DMS114 treated with DMSO at 0.1 percent for 48 hours (cell line): ENCODE results near the gene ZAR1L.
A peak's percentile ranks its signal among the peaks of the same experiment; 100 is the strongest.
"Not testable (repeated sequence)": the region's sequence is repeated elsewhere in the genome, so short reads cannot be mapped to it uniquely, and the experiment has no call there.

Experiments
- DNase-seq: peaks from one replicate; lab custom pipeline; 2025; ENCODE audit not compliant: unreplicated experiment; lab: John Stamatoyannopoulos, UW

The ZAR1L gene, protein sequence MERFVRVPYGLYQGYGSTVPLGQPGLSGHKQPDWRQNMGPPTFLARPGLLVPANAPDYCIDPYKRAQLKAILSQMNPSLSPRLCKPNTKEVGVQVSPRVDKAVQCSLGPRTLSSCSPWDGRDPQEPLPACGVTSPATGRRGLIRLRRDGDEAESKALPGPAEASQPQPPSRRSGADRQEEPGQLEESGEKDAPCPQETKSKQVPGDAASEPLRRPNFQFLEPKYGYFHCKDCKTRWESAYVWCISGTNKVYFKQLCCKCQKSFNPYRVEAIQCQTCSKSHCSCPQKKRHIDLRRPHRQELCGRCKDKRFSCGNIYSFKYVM

DNA sequence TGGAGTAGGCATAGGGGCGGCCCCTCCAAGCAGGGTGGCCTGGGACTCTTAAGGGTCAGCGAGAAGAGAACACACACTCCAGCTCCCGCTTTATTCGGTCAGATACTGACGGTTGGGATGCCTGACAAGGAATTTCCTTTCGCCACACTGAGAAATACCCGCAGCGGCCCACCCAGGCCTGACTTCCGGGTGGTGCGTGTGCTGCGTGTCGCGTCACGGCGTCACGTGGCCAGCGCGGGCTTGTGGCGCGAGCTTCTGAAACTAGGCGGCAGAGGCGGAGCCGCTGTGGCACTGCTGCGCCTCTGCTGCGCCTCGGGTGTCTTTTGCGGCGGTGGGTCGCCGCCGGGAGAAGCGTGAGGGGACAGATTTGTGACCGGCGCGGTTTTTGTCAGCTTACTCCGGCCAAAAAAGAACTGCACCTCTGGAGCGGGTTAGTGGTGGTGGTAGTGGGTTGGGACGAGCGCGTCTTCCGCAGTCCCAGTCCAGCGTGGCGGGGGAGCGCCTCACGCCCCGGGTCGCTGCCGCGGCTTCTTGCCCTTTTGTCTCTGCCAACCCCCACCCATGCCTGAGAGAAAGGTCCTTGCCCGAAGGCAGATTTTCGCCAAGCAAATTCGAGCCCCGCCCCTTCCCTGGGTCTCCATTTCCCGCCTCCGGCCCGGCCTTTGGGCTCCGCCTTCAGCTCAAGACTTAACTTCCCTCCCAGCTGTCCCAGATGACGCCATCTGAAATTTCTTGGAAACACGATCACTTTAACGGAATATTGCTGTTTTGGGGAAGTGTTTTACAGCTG, at the start of gene ZAR1L, which contains the start of gene BRCA2:
TSS of gene ZAR1L (minus strand) at position 126 of the 790 bp plus-strand sequence. CDS start 3,438 bp downstream, outside the sequence.
TSS of gene BRCA2 (plus strand) at position 271 of the 790 bp plus-strand sequence. CDS start 953 bp downstream, outside the sequence.
- DNase-seq = peak; percentile 61

- DNase-seq = no peak
These were observed 47.4 kb upstream of the ZAR1L start for GRCh38 chr13:32362574-32362973.

DNA sequence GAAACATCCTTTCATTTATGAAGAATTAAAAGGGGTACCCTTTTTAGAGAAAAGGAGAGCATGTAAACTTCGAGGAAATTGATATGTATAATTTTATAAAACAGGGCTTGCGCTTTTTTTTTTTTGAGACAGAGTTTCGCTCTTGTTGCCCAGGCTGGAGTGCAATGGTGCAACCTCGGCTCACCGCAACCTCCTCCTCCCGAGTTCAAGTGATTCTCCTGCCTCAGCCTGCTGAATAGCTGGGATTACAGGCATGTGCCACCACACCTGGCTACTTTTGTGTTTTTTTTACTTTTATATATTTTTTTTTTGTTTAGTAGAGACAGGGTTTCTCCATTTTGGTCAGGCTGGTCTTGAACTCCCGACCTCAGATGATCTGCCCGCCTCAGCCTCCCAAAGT, 40.8 kb upstream of the ZAR1L start:
- DNase-seq = not testable (repeated sequence)

DNA sequence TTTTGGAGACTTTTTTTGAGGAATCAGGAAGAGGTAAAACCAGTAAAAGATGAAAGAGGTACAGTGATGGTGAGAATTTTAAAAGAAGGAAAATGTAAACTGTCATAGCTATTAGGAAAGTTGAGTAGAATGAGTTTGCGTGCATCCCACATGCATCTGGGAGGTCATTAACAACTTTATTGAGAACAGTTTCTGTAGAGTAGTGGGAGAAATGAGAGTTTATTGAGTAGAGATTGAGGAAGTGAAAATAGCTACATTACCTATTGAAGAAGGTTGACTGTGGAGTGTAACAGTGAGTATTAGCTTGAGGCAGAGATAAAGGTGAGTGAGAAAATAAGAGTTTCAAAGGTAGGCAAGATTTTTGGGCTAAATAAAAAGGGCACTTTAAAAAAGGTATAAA, 38.9 kb upstream of the ZAR1L start:
- DNase-seq = no peak

DNA sequence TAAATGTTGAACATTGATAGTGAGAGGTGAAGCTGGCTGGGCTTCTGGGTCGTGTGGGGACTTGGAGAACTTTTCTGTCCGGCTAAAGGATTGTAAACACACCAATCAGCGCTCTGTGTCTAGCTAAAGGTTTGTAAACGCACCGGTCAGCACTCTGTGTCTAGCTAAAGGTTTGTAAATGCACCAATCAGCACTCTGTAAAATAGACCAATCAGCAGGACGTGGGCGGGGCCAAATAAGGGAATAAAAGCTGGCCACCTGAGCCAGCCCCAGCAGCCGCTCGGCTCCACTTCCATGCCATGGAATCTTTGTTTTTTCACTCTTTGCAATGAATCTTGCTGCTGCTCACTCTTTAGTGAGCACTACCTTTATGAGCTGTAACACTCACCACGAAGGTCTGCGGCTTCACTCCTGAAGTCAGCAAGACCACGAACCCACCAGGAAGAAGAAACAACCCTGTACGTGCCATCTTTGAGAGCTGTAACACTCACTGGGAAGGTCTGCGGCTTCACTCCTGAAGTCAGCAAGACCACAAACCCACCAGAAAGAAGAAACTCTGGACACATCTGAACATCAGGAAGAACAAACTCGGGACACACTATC, 35.8 kb upstream of the ZAR1L start:
- not testable (repeated sequence) for DNase-seq

DNA sequence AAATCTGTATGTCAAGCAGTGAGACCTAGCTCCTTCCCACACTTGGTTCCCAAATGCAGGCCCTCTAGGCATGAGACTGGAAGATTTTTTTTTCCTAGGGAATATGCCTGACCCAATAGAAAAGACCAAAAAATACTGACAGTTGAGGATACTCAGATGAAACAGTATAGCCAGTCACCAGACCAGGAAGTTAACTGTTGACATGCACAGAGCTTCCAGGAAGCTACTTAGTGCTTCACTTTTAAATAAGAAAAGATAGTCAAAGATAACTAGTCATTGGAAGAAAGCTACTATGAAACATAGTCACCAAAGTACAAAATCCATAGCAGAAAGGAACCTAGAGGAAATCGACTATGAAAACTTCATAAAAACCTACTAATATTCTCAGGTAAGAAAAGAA, 32.5 kb upstream of the ZAR1L start:
- no peak for DNase-seq

GRCh38 chr13:32340914-32341313, 25.8 kb upstream of the ZAR1L start:
- no peak for DNase-seq

DNA sequence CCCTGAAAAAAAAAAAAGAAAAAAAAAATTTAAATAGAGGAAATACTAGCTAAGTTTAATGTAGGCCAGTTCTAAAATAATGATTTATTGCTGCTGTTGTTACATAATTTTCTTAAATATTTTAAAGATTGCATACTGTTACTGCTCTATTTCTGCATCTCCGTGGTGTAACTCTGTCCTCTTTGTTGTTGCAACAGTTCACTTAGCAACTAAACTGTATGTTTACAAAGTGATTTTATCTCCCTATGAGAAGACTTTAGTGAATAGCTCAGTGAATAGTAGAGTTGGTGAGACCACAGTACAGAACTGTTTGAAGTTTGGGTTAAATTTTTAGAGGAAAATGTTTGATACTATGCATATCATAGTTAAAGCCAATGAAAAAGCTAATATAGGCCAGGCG, 19.5 kb upstream of the ZAR1L start:
- DNase-seq = no peak

DNA sequence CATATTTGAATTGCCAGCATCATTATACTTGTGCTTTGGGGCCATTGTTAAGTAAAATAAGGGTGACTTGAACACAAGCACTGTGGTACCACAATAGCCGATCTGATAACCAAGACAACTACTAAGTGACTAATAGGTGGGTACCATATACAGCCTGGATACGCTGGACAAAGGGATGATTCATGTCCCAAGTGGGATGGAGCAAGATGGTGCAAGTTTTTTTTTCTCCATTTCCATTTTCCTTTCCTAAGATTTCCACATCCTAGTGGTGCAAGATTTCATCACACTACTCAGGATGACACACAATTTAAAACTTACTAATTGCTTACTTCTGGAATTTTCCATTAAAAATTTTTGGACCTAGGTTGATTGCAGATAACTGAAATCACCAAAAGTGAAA, 15.3 kb upstream of the ZAR1L start:
- no peak for DNase-seq

DNA sequence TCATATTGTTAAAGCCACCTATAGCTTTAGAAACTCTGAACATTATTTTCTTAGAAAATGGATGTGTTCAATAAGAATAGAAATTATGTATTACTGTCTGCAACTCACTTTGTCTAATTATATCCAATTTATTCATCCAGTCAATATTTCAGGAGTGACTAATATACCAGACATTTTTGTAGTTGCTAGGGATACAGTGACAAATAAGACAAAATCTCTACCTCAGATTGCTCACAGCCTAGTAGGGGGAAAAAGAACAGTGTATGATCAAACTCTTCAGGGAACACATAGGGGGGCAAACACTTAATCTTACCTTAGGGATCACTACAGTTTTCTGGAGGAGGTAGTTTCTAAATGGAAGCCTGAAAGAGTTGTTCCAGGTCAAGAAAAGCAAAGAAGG, 8.7 kb upstream of the ZAR1L start:
- no peak for DNase-seq

GRCh38 chr13:32320528-32320927, 5.4 kb upstream of the ZAR1L start:
- DNase-seq = no peak

GRCh38 chr13:32317716-32318465, 2.7 kb upstream of the ZAR1L start:
- no peak for DNase-seq

GRCh38 chr13:32316501-32316900, 1.3 kb upstream of the ZAR1L start:
- no peak for DNase-seq

DNA sequence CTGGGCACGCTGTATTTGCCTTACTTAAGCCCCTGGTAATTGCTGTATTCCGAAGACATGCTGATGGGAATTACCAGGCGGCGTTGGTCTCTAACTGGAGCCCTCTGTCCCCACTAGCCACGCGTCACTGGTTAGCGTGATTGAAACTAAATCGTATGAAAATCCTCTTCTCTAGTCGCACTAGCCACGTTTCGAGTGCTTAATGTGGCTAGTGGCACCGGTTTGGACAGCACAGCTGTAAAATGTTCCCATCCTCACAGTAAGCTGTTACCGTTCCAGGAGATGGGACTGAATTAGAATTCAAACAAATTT, 821 bp upstream of the ZAR1L start:
- DNase-seq = no peak

- DNase-seq = peak; percentile 29
These were observed 609 bp downstream of the ZAR1L start for GRCh38 chr13:32314271-32315237.

DNA sequence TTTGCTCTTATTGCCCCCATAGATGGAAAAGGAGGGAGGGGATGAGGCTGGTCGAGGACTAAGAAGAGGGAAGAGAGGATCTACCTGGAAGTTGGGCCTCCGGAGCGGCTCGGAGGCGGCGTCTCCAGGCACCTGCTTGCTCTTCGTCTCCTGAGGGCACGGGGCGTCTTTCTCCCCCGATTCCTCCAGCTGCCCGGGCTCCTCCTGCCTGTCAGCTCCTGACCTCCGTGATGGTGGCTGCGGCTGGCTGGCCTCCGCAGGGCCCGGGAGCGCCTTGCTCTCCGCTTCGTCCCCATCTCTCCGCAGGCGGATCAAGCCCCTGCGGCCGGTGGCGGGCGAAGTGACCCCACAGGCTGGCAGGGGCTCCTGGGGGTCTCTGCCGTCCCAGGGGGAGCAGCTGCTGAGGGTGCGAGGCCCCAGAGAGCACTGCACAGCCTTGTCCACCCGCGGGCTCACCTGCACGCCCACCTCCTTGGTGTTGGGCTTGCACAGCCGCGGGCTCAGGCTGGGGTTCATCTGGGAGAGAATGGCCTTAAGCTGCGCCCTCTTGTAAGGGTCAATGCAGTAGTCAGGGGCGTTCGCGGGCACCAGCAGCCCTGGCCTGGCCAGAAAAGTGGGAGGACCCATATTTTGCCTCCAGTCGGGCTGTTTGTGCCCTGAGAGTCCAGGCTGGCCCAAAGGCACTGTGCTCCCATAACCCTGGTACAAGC, 3.8 kb downstream of the ZAR1L start:
- no peak for DNase-seq

DNA sequence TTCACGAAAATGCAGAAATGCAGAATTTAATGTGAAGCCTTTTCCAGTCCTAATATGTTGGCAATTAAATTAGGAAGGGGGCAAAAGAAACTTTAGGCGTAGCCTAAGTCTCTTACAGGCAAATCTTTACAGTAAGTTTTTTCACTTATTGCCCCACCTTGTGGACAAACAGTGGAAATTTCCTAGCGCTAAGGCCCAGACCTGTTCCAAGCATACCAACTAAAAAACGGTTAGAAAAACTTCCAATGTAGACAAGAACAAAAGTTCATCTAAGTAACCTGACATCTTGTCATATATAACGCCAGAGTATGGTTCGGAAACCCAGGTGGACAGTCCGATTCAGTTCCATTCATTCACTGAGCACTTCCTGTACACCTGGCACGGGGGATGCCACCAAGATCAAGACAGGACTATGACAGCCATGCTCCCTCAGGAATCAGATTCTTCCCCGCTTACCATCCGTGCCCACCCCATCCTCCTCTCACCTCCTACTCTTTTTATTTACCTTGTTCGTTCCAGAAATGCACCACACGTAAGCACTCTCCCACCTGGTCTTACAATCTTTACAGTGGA, 4.9 kb downstream of the ZAR1L start:
- DNase-seq = peak; percentile 28

DNA sequence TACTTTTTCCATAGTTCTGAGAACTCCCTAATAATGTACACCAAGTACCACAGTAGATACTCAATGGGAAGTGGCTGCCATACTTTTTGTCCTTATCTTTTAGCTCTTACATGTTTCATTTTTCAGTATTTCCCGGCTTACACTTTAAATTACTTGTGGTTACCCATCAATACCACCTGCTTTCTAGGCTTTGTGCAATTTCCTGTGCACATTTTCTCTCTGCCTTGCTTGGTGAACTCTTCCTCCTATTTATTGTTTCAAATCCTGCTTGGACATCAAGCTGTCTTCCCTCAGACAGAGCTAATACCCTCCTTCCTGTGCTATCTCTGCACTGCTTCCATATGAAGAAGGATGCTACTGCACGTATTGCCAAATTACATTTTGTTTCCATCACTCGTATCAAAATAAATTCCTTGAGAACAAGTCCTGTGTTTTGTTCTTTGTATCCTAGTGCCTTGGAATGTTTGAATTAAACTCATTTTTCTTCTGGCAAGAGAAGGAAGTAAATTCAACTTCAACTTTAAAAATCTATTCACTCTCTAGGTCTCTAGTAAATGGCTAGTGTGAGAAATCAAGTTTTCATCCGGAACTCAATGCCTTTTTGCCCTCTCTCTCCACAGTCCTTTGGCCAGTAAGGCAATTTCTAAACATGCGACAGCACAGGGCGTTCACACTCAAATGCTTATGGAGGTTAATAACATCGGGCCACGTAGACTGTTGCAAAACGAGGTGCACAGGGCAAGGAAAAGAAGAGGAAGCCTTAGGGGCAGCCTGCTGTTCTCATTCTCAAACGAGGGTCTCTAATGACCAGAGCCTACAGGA, 5.6 kb downstream of the ZAR1L start:
- DNase-seq = no peak
